ENCODE results near the gene SLC44A5. TPM values are rescaled to one million over a fixed set of nuclear protein-coding genes. Genes with fewer than 3 reads are reported as not detected.

The SLC44A5 gene
- total RNA-seq, 1 experiment from 2014 or later: 0.80 TPM

DNA sequence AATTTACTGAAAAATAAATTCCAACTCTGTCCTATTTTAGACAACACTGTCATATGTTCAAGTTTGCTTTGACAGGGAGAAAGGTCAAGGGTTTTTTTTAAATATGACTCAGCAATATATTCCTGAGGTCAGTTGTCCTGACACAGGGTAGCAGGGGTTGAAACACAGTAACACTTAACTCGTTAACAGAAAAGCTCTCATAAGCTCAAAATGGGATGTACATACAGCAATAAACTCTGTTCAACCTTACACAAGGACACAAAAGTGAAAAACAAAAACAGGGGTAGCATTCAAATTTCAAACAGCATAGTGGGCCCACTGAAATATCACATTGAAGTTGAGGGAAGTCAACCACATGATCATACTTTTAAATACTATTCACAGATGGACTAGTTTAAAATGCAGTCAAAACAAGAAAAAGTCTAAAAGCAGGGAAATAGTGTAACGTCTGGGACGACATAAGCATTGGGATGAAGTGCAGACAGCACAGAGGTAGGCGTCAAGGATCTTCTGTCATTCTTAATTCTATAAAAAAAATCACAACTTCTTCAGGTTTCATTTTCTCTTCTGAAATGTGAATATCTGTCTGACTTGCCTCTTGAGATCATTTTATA is 89.9 kb downstream of the SLC44A5 start:
- intact Hi-C loops (cut with micrococcal nuclease; ENCODE audit: unreplicated experiment): no loop called here
- Histone ChIP-seq H3K4me1 (ENCODE audit: insufficient read depth, low read length, poor library complexity, severe bottlenecking) (no peaks in the 10 kb centered on the region), H3K27me3 (replicated peaks; ENCODE audit: insufficient read depth, low read depth, low read length, poor library complexity) (no peaks in the 10 kb centered on the region), H3K27ac (ENCODE audit: low read depth, low read length, poor library complexity, severe bottlenecking) (no peak overlapping the region), H3K9me3 (ENCODE audit: low read depth, low read length, poor library complexity, severe bottlenecking) (no peaks in the 10 kb centered on the region), H3K4me3 (ENCODE audit: low read depth, low read length, poor library complexity, severe bottlenecking) (no peak overlapping the region), H3K36me3 (ENCODE audit: insufficient read depth, low read length, poor library complexity, severe bottlenecking) (no peaks in the 10 kb centered on the region)
- no peak for TF ChIP-seq EZH2 (IDR thresholded peaks at IDR 0.05; ENCODE audit: borderline replicate concordance, low read depth, low read length, poor library complexity, severe bottlenecking)
- BruUV-seq (replicated peaks): no TSS peak
- ChIA-PET CTCF (no interaction called here), POLR2A (ENCODE audit: low non-redundant PET) (no interaction called here)
- DNase-seq (ENCODE audit: low spot score): no peak

GRCh38 chr1:75519651-75520427 is 91.1 kb downstream of the SLC44A5 start:
- CTCF ChIA-PET: no interaction called here
- Histone ChIP-seq H3K27me3 (replicated peaks; ENCODE audit: insufficient read depth, low read depth, low read length, poor library complexity) (no peaks in the 10 kb centered on the region), H3K9me3 (ENCODE audit: low read depth, low read length, poor library complexity, severe bottlenecking) (no peaks in the 10 kb centered on the region), H3K36me3 (ENCODE audit: insufficient read depth, low read length, poor library complexity, severe bottlenecking) (no peaks in the 10 kb centered on the region), H3K27ac (ENCODE audit: low read depth, low read length, poor library complexity, severe bottlenecking) (no peak overlapping the region), H3K4me3 (ENCODE audit: low read depth, low read length, poor library complexity, severe bottlenecking) (no peak overlapping the region), H3K4me1 (ENCODE audit: insufficient read depth, low read length, poor library complexity, severe bottlenecking) (no peaks in the 10 kb centered on the region)
- BruUV-seq (replicated peaks): no TSS peak
- TF ChIP-seq, protein P1, sequence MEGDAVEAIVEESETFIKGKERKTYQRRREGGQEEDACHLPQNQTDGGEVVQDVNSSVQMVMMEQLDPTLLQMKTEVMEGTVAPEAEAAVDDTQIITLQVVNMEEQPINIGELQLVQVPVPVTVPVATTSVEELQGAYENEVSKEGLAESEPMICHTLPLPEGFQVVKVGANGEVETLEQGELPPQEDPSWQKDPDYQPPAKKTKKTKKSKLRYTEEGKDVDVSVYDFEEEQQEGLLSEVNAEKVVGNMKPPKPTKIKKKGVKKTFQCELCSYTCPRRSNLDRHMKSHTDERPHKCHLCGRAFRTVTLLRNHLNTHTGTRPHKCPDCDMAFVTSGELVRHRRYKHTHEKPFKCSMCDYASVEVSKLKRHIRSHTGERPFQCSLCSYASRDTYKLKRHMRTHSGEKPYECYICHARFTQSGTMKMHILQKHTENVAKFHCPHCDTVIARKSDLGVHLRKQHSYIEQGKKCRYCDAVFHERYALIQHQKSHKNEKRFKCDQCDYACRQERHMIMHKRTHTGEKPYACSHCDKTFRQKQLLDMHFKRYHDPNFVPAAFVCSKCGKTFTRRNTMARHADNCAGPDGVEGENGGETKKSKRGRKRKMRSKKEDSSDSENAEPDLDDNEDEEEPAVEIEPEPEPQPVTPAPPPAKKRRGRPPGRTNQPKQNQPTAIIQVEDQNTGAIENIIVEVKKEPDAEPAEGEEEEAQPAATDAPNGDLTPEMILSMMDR (conservative IDR thresholded peaks at IDR 0.05; ENCODE audit: low read depth, low read length): no peak
- no peak for TF ChIP-seq EZH2 (IDR thresholded peaks at IDR 0.05; ENCODE audit: borderline replicate concordance, low read depth, low read length, poor library complexity, severe bottlenecking)
- DNase-seq (ENCODE audit: low spot score): no peak
- POLR2A ChIA-PET (ENCODE audit: low non-redundant PET): no interaction called here
- intact Hi-C loops (cut with micrococcal nuclease; ENCODE audit: unreplicated experiment): no loop called here

GRCh38 chr1:75518686-75519085 is 92.2 kb downstream of the SLC44A5 start:
- POLR2A ChIA-PET (ENCODE audit: low non-redundant PET): no interaction called here
- no peaks in the 10 kb centered on the region for H3K36me3 ChIP-seq (ENCODE audit: insufficient read depth, low read length, poor library complexity, severe bottlenecking)
- BruUV-seq (replicated peaks): no TSS peak
- no peak overlapping the region for H3K4me3 ChIP-seq (ENCODE audit: low read depth, low read length, poor library complexity, severe bottlenecking)
- H3K27me3 ChIP-seq (replicated peaks; ENCODE audit: insufficient read depth, low read depth, low read length, poor library complexity): no peaks in the 10 kb centered on the region
- H3K4me1 ChIP-seq (ENCODE audit: insufficient read depth, low read length, poor library complexity, severe bottlenecking): no peaks in the 10 kb centered on the region
- TF ChIP-seq, protein P1 (conservative IDR thresholded peaks at IDR 0.05; ENCODE audit: low read depth, low read length): no peak
- TF ChIP-seq EZH2 (IDR thresholded peaks at IDR 0.05; ENCODE audit: borderline replicate concordance, low read depth, low read length, poor library complexity, severe bottlenecking): no peak
- H3K27ac ChIP-seq (ENCODE audit: low read depth, low read length, poor library complexity, severe bottlenecking): no peak overlapping the region
- intact Hi-C loops (cut with micrococcal nuclease; ENCODE audit: unreplicated experiment): no loop called here
- CTCF ChIA-PET: no interaction called here
- no peaks in the 10 kb centered on the region for H3K9me3 ChIP-seq (ENCODE audit: low read depth, low read length, poor library complexity, severe bottlenecking)
- DNase-seq (ENCODE audit: low spot score): no peak
